ENCODE results near the gene PTGFRN. TPM values are rescaled to one million over a fixed set of nuclear protein-coding genes. Genes with fewer than 3 reads are reported as not detected.

Gene PTGFRN
- total and polyA plus RNA-seq, 2 of the 8 experiments (the other 6 are each of a cell fraction or from before 2014, with no cell fraction given) = 13.0 to 32.6 TPM

DNA sequence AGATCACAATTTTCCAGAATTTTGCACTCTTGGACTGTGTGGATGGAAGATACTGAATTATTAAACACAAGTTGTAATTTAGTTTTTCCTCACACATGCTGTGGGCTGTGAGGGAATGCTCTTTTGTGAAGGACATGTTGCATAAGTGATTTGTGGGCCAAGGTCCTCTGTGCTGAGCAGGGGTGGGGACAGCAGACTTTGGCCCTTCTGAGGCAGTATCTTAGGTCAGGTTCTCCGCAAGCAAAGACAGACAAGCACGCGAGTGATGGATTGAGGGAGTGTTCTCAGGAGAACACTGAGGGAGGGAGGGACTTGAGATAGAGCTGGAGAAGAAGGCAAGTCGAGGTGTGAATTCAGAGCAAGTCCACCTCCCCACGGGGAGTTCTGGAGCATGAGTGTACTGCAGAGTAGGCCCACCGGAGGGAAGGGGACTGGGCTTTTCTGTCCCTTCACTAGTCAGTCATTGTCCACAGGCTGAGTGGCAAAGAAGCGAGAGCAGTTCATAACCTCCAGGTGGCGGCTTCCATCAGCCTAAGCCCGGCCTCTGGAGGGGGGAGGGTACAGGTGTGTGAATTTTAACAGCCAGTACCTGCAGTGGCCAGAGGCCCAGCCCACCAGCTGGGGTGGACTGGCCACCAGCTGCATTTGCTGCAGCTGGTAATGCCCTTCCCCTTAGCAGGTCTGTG, 72.7 kb downstream of the PTGFRN start (continued):
- TF ChIP-seq, protein P1, sequence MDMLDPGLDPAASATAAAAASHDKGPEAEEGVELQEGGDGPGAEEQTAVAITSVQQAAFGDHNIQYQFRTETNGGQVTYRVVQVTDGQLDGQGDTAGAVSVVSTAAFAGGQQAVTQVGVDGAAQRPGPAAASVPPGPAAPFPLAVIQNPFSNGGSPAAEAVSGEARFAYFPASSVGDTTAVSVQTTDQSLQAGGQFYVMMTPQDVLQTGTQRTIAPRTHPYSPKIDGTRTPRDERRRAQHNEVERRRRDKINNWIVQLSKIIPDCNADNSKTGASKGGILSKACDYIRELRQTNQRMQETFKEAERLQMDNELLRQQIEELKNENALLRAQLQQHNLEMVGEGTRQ (IDR thresholded peaks at IDR 0.05; ENCODE audit: low read length) = no peak
- no peak for TF ChIP-seq KDM1A (IDR thresholded peaks at IDR 0.05; ENCODE audit: borderline replicate concordance, low read length)

All from H1 (cell line).